GM21515 (cell line): ENCODE results near the gene CEP126.

Source experiments
- ATAC-seq: cut with Tn5 transposase; IDR thresholded peaks from one replicate; pipeline ENCODE4 v1.9.1; 2021; ENCODE audit not compliant: unreplicated experiment

CEP126 gene

DNA sequence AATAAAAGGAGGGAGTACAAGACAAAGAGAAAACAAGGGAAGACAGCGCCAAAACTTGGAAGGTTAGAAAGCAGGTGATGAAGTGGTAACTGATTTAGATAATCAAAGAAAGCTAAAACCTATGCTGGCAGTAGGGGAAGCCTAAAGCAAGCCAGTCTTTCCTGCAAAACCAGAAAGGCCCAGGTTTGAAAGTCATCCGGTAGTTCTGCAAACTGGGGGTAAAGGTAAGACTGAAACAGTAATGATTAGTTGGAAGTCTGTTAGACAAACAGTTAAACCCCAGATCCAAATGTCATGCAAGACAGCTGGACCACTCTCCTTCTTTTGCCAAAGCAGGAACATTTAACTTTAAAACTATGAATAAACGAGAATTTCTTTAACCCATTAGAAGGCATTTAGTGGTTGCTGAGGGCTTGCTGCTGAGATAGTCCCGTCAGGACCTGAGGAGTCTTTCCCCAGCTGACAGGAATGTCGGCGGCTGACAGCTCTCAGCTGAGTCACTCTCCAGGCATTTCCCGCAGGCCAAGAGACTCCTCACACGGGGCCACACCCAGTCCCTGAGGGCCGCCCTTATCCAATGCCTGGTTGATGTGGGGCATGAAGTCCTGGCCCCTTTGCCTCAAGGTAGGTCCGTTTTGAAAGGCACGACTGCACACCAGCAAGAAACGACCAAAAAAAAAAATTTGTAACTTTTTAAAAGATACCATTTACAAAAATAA, 96.1 kb downstream of the CEP126 start:
- ATAC-seq: no peak

DNA sequence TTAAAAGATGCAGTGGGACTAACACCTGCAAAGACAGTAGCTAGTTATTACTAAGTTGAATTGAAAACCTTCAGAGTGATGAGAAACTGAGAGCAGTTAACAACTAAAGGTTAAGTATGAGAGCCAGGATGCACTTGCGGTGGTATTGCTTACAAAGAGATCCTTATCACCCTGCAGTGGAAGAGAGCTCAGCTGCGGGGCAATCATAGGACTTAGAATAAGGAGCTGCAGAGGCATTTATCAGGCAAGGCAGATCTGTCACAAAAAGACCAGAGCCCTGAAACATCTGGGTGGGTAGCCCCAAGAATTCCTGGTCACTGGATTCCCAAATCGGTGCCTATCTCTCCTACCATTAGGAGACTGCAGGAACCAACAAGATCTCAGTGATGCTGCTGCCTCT, 98.1 kb downstream of the CEP126 start:
- no peak for ATAC-seq

DNA sequence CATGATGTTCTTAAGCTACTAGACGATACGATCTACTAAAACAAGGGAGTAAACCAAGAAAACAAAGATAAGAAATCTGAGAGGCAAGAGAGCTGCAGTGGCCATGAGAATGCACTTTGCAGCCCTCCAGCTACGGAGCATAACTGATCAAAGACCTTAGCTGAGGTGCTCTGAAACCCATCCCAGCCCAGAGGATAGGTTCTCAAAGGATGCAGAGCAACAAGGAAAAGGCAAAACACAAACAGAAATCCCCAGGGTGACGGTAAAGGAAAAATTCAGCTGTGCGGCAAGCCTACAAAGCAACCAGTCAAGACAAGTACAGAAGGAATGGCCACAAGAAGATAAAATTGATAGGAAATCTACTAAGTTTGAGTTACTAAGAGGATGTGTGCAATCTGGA, 99.9 kb downstream of the CEP126 start:
- no peak for ATAC-seq

DNA sequence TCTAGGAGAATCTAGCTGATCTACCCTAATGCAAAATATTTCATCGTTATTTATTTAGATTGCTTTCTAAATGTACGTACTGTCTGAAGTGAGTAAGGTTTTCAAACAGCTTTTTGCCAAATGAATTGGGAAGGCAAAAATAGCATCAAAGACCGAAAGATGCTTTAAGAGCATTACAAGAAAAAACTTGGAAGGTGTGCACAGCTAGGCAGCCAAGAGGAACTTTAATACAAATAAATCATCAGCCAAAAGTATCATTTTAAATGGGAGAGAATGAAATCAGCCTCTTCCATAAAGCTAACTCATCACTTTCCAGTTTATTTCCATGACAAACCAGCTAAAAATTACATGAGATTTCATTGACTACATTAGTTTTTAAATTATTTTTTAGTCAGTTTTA, 102.2 kb downstream of the CEP126 start:
- no peak for ATAC-seq

DNA sequence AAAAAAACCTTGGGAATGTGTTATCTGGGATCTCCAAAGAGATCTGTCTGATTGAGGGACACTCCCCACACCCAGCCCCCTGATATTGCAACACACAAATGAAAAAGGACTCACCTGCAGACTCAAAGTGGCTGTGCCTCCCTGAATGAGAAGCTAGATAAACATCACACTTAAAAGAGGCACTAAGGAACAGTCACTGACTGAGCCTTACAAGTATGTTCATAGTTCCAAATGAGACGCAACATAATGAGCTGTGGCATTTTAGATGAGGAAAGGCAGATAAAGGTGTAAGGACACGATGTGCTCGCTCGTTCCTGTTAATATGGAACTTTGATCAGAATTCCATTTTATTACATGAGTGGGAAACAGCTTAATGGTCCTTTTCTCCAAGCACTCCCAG, 111.4 kb downstream of the CEP126 start:
- ATAC-seq: no peak

DNA sequence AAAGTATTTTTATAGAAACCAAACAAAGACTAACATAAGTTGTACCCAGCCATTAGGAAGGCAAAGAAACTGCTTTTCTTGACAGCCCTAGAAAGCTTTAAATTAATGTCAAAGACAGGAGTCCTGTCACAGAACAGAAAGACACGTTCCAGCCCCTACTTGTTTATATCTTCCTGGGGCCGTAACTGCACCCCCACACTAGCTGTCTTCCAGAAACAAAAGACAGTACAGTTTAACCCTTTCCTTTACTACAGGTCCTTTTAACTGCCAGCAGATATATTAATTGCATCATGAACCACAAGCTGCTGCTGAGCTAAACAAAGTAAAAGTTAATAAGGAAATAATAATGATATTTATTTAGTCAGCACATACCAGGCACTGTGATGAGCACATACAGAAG, 112.1 kb downstream of the CEP126 start:
- ATAC-seq: no peak

DNA sequence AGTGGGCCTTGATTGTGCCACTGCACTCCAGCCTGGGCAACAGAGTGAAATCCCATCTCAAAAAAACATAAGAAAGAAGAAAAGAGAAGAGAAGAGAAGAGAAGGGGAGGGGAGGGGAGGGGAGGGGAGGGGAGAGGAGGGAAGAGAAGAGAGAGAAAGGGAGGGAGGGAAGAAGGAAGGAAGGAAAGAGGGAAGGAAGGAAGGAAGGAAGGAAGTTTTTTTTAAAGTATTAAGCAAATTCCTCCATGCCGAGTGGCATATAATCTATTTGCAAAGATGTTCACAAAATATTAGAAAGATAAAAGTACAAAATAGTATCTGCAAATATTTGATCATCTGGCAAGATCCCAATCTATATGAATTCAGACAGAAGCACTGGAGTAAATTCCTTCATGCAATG, 121.9 kb downstream of the CEP126 start:
- no peak for ATAC-seq

DNA sequence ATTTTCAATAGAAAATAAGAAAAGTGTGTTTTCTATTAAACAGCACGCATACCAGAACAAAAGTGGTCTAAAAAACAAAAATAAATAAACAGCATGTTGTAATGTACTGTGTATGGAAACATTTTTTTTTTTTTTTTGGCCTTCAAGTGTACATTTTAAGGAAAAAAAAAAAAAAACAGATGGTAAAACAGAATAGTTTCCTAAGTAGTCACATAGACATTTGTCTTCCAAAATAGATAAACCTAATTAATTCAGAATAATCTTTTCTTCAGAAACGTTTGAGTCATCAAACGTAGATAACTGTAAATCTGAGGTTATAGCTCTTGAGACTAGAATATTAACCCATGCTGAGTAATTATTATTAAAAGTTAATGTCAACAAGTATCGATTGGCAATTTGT, 132.0 kb downstream of the CEP126 start:
- ATAC-seq: no peak

DNA sequence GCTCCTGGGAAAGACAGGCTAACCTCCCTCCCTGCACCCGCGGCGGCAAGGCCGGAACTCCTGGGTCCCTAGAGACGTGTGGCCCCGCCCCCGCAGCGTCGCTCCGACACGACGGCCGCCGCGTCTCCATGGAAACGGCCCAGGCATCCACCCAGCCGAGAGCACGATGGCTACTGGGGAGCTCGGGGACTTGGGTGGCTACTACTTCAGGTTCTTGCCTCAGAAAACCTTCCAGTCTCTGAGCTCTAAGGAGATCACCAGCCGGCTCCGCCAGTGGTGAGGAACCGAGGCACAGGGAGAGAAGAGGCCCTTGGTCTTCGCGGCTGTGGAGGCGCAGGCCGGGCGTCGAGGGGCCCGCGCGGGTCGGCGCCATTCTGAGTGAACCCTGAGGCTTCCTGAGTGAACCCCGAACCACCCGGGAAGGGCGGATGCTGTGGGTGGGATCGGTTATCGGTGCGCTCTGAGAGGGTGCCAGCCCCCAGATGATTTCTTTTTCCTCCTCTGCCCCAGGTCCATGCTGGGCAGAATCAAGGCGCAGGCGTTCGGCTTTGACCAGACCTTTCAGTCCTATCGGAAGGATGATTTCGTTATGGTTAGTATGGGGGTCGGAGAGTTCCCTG, 132.6 kb downstream of the CEP126 start, which contains the start of gene CFAP300:
TSS of gene CFAP300 (plus strand) at position 133 of the 620 bp plus-strand sequence. CDS start at position 167, 34 bp downstream.
- ATAC-seq: no peak
